NOMO-1 treated with dmso at 0.1 percent for 144 hours (cell line): Measurements from ENCODE around the gene C1QTNF5.

Experiments used
- DNase-seq: peaks from one replicate; lab custom pipeline; 2025; ENCODE audit not compliant: unreplicated experiment; lab: John Stamatoyannopoulos, UW

C1QTNF5 gene

DNA sequence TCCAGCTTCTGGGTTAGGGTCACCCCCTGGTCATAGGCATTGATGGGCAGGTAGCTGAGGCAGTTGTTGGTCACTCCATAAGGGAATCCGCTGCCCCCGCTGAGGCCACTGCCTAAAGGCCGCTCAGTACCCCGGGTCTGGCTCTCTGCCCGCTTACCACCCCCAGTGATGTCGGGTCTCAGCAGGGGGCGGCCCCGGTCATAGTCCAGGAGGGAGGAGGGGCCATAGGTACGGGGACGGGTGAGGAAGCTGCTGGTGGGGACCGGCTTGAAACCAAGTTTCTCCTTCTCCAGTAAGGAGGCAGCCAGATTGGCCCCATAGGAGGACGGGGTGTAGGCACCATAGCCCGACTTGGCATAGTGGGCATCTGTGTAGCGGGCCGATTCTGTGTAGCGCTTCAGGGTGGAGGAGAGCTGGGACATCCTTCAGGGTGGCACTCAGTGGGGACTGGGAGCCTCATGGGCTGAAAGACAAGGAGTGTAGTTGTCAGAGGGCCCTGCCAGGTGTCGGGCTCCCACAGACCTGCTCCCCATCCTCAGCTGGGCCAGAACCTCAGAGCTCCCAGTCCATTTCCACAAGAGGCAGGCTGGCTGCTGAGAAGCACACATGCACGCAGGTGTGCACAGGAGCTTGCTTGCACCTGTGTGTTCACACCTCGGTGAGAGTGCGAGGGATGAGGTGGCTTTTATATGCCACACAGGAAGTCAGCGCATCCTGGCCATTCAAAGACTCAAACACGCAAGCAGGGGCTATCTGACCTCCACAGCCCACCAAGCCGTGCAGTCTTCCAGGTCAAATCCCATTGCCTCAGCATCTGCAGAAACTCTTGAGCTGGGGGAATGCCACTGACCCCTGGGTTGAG lies 32.6 kb upstream of the C1QTNF5 start:
- DNase-seq = no peak

GRCh38 chr11:119372260-119373058 lies 31.8 kb upstream of the C1QTNF5 start:
- DNase-seq = no peak

DNA sequence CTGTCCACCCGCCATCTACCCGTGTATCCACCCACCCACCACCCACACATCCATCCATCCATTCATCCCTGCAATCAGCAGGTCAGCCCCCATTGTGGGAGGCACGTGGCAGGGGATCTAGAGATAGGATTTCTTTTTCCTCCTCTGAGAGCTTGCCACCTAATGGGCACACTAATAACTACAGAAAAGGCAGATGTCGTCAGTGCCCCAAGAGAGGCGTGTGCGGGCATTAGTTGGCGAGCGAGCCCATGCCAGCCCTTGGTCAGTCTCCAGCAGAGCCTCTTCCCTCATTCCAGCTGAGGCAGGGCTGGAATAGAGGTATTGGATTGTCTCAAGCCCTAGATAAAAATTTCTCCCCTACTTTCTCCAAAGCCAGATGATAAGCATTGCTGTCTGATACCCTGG lies 31.1 kb upstream of the C1QTNF5 start:
- no peak for DNase-seq

DNA sequence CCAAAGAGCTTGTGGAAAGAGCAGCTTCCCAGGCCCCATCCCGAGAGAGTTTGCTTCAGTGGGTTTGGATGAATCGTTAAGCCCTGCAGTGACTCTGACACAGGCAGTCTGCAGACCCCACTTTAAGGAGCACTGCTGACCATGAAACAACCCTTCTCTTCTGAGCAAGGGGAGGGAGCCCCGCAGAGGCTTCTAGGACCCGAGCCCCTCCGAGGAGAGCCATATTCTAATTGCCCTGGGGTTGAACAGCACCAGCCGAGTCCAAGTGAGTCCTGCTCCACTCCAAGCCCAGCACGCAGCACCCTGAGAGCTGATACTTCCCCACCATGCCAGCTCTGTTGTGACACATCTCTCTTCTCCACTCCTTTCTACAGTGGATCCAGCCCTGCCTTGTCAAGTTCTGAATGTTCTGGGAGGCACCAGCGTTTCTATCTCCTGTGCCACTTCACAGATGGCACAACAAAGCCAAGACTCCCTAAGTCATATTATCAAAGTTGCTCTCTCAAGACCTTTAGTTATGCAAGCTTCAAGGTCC lies 30.5 kb upstream of the C1QTNF5 start:
- no peak for DNase-seq

DNA sequence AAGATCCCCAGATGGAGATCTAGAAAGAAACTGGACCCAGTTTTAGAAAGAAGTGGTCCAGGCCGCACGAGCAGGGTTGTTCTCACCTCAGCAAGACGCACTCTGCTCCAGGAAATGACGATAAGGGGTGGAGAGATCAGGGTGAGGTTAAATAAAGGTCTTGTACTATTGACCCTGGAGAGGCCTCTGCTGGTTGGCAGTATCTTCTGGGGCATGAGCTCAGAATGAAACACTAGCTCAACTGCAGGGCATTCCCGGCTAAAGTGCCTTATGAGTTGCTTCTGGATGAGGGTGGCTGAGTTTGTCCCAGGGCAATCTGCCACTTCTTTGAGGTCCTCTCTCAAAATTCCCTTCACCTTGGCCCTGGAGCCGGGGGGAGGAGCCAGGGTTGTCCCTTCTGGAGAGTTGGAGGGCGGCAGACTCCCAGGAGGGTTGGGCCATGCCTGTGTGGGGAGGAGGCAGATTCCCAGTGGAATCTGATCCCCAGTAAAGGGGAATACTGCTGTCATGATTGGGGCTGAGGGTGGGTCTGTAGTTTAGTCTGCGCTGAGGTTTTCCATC lies 29.9 kb upstream of the C1QTNF5 start:
- DNase-seq = peak; percentile 31

DNA sequence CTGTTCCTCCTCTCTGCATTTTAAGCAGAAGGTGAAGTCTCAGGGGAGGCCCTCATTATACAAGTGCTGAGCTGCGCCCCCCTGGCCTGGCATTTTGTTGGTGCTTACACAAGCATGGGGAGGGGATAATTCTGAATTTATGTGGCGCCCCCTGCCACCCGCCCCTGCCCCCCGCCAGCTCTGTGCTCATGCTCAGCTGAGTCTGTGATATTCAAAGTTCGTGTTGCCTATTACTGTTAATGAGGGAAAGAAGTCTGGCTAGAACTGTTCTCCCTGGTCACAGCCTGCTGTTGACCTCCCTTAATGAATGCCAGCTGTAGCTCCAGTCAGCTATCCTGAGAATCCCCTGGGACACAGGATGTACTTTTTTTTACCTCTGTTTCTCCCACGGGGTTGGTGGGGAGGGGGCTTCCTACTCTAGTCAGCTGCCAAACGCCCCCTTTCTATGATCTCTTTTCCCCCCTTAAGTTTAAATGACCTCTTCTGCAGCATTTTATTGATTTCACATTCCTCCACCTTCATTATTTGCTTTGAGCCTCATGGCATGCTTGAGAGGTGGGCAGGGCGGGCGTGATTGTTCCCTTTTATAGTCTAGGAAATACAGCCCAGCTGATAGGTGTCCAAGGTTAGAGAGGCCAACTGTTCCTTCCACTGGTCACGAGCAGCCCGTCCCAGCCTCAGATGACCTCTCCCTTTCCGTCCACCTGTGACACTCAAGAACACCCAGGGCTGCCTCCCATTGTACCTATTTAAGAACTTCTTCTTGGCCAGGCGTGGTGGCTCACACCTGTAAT lies 28.6 kb upstream of the C1QTNF5 start:
- DNase-seq = no peak

DNA sequence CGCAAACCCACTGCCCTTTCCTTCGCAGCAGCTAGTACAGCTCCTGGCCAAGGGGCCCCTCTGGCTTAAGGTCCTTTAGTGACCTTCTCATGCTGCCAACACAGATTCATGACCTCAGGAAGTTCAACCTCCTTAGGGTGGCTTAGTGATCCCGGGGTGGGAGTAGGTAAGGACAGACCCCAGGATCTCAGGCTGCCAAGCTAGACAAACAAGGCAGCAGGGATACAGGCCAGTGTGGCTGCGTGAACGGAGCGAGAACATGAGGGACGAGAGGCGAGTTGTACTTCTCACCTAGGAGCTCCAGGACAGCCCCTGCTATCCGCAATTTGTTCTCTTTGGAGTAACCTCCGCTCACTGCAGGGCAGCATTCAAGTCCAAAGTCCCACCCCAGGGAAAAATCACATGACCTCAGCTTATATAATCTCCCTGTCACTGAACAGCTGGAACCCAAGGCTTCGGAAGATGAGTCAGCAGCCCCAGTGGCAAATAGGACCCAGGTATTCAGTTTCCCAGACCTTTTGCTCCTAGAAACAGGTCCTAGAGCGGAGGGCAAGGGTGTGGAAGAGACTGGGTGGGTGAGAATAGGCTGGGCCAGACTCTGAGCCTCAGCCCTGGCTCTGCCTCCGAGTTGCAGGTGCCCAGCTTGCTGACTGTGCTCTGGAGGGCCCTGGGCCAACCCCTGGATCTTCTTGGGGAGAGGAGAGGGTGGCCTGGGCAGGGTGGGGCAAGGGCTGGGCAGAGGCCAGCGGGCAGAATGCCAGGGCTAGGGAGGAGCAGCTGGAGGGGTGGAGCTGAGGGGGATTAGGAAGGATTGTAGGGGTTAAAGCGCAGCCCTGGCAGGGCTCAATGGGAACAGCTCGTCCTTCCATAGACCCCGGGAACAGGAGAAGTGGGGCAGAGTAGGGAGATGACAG lies 27.7 kb upstream of the C1QTNF5 start:
- DNase-seq = no peak

DNA sequence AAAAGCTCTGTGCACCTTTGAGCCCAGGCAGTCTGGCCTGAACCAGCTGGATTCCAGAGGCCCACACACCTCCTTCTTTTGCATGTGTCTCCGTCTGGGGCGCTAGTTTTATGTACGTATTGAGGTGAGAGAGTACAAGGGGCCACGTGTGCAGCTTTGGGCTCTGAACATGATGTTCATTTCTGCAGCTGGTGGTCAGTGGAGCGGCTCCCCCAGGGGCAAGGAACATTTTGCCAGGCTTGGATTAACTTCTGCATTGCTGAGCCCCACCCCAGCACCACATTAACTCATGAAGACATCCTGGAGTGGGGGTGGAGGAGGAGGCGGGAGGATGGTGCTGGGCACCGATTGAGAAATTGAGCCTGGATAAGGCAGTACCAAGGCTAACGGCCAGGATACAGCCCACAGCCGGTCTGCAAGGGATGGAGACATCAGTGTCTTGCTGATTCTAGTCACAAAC lies 27.0 kb upstream of the C1QTNF5 start:
- peak; percentile 66 for DNase-seq

GRCh38 chr11:119366690-119367620 lies 26.3 kb upstream of the C1QTNF5 start:
- DNase-seq = no peak

GRCh38 chr11:119365071-119365591 lies 24.4 kb upstream of the C1QTNF5 start:
- DNase-seq = no peak

DNA sequence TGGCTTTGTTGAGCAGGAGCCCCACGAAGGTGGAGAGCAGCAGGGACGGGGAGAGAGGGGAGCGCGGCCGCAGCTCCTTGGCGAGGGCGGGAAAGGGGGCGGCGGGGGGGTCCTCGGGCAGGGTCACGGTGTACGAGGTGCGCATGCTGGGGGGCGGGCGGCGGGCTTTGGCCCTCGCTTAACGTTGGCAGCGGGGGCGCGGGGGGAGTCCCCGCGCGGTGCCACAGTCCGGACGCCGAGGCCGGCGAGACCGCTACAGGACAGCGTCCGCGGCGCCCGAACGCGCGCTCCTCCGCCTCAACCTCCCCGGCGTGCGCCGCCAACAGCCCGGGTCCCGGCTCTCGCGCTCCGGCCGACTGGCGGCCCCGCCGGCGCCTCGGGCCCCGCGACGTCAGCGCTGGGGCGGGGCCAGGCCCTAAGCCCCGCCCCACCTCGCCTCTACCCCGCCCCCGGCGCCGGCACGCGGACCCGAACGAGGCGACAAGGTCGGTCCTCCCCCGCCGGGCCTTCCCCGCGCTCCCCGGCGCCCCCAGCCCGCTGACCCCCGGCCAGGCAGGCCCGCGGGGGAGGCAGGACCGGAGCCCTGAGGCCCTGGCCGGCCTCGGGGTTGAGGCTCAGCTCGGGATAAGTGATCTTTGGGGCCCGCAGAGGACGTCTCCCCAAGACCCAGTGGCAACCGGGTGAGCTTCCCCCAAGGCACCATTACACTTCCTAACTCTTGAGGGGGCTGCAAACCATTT lies 23.3 kb upstream of the C1QTNF5 start:
- peak; percentile 15 for DNase-seq

DNA sequence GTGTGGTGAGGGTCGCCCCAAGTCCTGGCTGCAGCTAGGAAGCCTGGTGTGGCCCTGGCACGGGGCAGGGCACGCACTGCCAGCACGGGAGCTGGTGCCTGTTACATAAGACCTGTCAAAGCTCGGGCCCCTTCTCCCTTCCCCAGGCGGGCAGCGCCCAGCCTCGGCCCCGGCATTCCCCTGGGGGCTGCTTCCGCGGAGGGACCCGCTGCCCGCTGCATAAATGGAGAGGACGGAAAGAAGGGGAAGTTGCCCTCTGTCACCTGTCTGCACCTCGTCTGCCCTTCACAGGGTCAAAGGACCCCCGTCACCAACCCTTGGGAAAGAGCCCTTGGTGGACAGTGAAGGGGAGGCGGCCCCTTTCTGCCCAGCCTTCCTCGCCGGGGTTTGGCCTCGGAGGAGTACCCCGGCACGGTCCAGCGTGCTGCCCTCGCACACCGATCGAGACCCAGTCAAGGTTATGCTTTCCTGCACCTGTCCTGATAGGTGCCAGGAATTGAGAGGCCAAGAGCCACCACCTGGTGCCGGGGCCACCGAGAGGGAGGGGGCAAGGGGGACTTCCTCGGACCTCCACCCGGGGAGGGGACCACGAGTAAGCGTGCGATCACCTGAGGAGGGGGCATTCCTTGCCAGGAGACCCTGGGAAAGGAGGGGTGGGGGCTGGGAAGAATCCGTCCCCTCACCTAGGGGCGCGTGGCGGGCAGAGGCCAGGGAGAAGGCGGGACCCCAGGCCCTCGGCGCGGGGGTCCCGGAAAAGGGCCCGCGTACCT lies 22.6 kb upstream of the C1QTNF5 start:
- DNase-seq = no peak

GRCh38 chr11:119362741-119363080 lies 22.0 kb upstream of the C1QTNF5 start:
- DNase-seq = no peak

DNA sequence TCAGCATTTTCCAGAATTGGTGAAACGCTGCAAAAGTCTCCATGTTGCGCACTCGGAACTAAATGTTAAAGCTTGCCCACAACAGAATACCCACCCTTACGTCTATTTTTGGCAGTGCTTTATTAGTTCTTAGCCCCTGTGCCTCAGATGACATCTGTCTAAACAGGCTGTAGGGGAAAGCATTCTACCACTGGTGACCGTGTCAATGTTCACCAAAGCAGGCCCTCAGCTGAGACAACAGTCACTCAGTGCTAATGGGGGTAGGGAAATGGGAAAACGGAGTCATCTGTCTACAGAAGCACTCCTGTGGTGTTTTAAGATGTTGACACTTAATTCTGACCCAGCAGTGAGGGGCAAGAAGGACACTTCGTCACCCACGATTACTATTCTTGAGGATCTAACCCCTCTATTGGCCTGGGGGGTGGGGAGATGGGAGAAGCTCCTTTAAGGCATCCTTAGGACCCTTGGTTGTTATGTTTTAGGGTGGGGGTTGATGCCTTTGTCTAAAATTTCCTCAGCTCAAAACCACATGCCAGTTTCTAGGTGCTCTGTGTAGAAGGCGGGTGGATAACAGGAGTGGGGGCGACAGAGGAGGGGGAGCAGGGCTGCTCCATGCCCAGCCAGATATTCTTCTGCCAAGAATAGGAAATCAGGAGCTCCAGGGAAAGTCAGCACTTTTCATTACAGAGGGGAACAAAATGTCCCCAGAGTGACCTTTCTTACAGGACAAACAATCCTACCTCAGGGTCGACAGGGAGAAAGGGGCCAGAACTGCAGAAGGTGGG lies 21.4 kb upstream of the C1QTNF5 start:
- no peak for DNase-seq

GRCh38 chr11:119361056-119361787 lies 20.5 kb upstream of the C1QTNF5 start:
- DNase-seq = peak; percentile 68
